ENCODE data around the gene GALNT2. TPM values are rescaled to one million over a fixed set of nuclear protein-coding genes. Genes with fewer than 3 reads are reported as not detected.

The GALNT2 gene
- total RNA-seq, 1 experiment from 2014 or later, result 141 TPM

DNA sequence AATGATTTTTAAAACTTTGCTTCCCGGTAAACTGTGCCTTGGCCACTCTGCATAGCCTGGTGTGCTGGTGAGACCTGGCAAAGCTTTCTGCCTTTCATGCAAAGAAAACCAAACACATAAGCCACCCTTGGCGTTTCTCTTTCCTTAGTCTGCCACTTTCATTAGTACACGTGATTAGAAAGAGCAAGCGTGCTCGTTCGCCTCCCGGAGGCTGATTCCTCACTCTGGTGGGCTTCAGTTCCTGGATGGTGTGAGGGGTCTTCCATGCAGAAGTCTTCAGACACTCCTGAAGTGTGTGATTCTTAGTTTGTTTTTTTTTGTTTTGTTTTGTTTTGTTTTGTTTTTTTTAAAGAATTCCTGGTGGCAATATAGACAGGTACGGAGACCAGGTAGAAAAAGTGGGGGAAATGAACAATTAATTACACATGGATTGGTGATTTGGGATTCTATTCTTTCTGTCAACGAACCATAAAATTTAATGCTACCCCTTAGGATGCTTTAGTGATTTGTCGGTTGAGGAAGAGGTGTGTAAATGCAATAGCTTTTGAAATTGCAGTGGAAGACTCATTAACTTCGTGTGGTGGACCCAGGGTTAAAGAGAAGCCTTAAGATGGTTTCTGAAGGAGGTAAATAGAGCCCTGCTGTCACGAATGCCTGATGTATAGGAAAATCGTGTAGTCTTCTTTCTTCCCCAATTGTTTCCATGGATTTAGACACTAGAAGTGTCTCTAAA is 2.1 kb downstream of the GALNT2 start:
- H3K4me3 Mint-ChIP-seq (ENCODE audit: low read depth, unreplicated experiment), result peak overlapping the region; percentile 99
- no peaks in the 10 kb centered on the region for H3K27me3 Mint-ChIP-seq (ENCODE audit: unreplicated experiment)
- no TSS peak for BruUV-seq (replicated peaks)
- H3K9me3 Mint-ChIP-seq (ENCODE audit: low read depth, unreplicated experiment), result peaks cover 2% of the 10 kb centered on the region
- peaks cover 26% of the 10 kb centered on the region for H3K36me3 Mint-ChIP-seq (ENCODE audit: insufficient read depth, unreplicated experiment)
- H3K27ac Mint-ChIP-seq (ENCODE audit: unreplicated experiment), result peak overlapping the region; percentile 52
- peaks cover 46% of the 10 kb centered on the region for H3K4me1 Mint-ChIP-seq (ENCODE audit: low read depth, unreplicated experiment)
- TF ChIP-seq, protein P1, sequence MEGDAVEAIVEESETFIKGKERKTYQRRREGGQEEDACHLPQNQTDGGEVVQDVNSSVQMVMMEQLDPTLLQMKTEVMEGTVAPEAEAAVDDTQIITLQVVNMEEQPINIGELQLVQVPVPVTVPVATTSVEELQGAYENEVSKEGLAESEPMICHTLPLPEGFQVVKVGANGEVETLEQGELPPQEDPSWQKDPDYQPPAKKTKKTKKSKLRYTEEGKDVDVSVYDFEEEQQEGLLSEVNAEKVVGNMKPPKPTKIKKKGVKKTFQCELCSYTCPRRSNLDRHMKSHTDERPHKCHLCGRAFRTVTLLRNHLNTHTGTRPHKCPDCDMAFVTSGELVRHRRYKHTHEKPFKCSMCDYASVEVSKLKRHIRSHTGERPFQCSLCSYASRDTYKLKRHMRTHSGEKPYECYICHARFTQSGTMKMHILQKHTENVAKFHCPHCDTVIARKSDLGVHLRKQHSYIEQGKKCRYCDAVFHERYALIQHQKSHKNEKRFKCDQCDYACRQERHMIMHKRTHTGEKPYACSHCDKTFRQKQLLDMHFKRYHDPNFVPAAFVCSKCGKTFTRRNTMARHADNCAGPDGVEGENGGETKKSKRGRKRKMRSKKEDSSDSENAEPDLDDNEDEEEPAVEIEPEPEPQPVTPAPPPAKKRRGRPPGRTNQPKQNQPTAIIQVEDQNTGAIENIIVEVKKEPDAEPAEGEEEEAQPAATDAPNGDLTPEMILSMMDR (IDR thresholded peaks at IDR 0.05; ENCODE audit: unreplicated experiment), result no peak
- CTCF ChIA-PET, result interaction anchor here (1.0 kb wide), 1 partner anchor 21 kb away, joined by 4 read pairs; no protein-coding TSS in a partner anchor
- no peak for DNase-seq
- intact Hi-C loops (cut with micrococcal nuclease; ENCODE audit: unreplicated experiment), result loop anchor here (2.0 to 5.0 kb wide), 3 partner anchors 16 to 98 kb away; no protein-coding TSS in a partner anchor

DNA sequence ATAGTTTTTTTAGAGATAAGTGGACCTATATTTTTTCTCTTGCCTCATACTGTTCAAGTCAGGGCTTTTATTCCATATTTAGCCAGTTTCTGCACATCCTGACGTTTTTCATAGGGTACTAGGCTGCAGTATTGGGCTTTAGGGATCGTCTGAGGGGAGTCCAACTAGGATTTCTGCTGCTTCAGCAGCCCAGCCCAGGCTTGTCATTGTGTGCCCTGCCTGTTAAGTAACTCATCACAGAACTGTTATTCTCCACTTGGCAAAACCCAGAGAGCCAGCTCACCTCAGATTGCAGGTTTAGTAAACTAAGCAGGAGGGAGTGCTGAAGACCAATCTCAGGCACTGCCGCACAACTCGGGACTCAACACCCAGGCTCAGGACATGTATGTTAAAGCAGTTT is 2.8 kb downstream of the GALNT2 start:
- peaks cover 46% of the 10 kb centered on the region for H3K4me1 Mint-ChIP-seq (ENCODE audit: low read depth, unreplicated experiment)
- H3K4me3 Mint-ChIP-seq (ENCODE audit: low read depth, unreplicated experiment), result peak overlapping the region; percentile 99
- H3K27me3 Mint-ChIP-seq (ENCODE audit: unreplicated experiment), result no peaks in the 10 kb centered on the region
- CTCF ChIA-PET, result interaction anchor here (0.9 kb wide), 1 partner anchor 35 kb away, joined by 6 read pairs; no protein-coding TSS in a partner anchor
- H3K36me3 Mint-ChIP-seq (ENCODE audit: insufficient read depth, unreplicated experiment), result peaks cover 26% of the 10 kb centered on the region
- no peak overlapping the region for H3K27ac Mint-ChIP-seq (ENCODE audit: unreplicated experiment)
- intact Hi-C loops (cut with micrococcal nuclease; ENCODE audit: unreplicated experiment), result loop anchor here (2.0 to 5.0 kb wide), 3 partner anchors 15 to 98 kb away; no protein-coding TSS in a partner anchor
- BruUV-seq (replicated peaks), result no TSS peak
- TF ChIP-seq, protein P1 (IDR thresholded peaks at IDR 0.05; ENCODE audit: unreplicated experiment), result no peak
- no peaks in the 10 kb centered on the region for H3K9me3 Mint-ChIP-seq (ENCODE audit: low read depth, unreplicated experiment)
- no peak for DNase-seq

DNA sequence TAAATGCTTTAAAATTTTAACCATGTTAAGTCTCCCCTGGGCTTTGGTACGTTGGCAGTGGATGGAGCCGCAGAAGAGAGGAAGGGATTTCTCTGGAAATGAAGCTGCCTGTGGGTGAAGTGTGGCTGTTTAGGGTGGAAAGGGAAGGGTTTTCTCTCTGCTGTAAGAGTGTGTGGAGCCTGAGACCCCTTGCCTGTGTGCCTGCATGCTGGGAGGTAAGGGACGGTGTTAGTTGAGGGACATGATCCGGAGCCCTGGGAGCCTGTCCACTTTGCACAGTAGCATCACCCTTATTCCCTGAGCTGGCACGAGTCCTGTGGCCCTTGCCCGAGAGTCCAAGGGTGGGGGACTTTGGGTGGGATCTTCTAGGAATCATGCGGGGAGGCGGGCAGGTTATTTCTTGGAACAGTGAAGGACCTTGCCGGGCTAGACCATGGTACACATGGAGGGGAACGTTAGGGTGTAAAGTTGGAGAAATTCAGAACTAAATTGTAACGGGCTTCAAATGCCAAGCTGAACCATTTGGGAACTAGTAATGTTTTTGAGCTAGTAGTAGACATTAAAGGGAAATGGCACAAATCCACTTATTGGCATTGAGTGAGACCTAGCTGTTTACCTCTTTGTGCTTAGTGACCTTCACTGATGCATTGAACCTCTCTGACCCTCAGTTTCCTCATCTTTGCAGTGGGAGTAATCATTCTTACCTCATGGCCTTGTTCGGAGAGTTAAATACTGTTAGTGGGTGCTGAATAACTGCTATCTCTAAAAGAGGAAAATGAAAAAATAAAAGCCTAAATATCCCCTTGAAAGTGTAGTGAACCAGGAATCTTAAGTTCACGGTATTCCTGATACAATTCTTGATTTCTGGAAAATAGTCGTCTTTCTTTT is 3.5 kb downstream of the GALNT2 start:
- CTCF ChIA-PET, result interaction anchor here (0.9 kb wide), 1 partner anchor 34 kb away, joined by 6 read pairs; no protein-coding TSS in a partner anchor
- DNase-seq, result no peak
- Mint-ChIP-seq H3K36me3 (ENCODE audit: insufficient read depth, unreplicated experiment) (peaks cover 26% of the 10 kb centered on the region), H3K4me3 (ENCODE audit: low read depth, unreplicated experiment) (no peak overlapping the region), H3K4me1 (ENCODE audit: low read depth, unreplicated experiment) (peaks cover 43% of the 10 kb centered on the region), H3K27me3 (ENCODE audit: unreplicated experiment) (no peaks in the 10 kb centered on the region), H3K9me3 (ENCODE audit: low read depth, unreplicated experiment) (no peaks in the 10 kb centered on the region), H3K27ac (ENCODE audit: unreplicated experiment) (no peak overlapping the region)
- TF ChIP-seq, protein P1 (IDR thresholded peaks at IDR 0.05; ENCODE audit: unreplicated experiment), result no peak
- intact Hi-C loops (cut with micrococcal nuclease; ENCODE audit: unreplicated experiment), result no loop called here
- no TSS peak for BruUV-seq (replicated peaks)

GRCh38 chr1:230071316-230071715 is 4.3 kb downstream of the GALNT2 start:
- Mint-ChIP-seq H3K27ac (ENCODE audit: unreplicated experiment) (no peak overlapping the region), H3K4me3 (ENCODE audit: low read depth, unreplicated experiment) (no peak overlapping the region)

More at GRCh38 chr1:230071316-230071715, 4.3 kb downstream of the GALNT2 start:
- H3K36me3 Mint-ChIP-seq (ENCODE audit: insufficient read depth, unreplicated experiment), result peaks cover 26% of the 10 kb centered on the region
- DNase-seq, result no peak
- H3K4me1 Mint-ChIP-seq (ENCODE audit: low read depth, unreplicated experiment), result peaks cover 38% of the 10 kb centered on the region
- TF ChIP-seq, protein P1 (IDR thresholded peaks at IDR 0.05; ENCODE audit: unreplicated experiment), result no peak
- BruUV-seq (replicated peaks), result no TSS peak
- H3K27me3 Mint-ChIP-seq (ENCODE audit: unreplicated experiment), result no peaks in the 10 kb centered on the region
- intact Hi-C loops (cut with micrococcal nuclease; ENCODE audit: unreplicated experiment), result no loop called here
- CTCF ChIA-PET, result interaction anchor here (0.7 kb wide), 1 partner anchor 596 kb away, joined by 3 read pairs; no protein-coding TSS in a partner anchor
- H3K9me3 Mint-ChIP-seq (ENCODE audit: low read depth, unreplicated experiment), result no peaks in the 10 kb centered on the region

Measured in Calu3 (cell line).